Measurements from ENCODE around the gene APCDD1L.

DNA sequence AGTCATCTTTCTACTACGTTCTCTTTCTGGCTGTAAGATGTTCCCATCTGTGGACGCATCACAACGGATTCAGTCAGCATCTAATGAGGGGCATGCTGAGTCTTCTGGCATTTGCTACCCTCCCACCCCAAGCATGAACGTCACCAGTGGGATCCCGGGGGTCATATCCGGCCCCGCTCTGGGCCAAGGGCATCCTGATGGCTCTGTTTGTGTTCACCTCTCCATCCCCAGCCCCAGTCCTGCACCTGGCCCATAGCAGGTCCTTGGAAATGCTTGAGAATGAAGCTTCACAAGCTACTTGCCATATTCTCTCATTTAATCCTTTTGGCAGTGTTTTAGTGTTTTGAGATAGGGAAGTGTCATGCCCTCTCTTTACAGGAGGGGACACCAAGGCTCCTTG is 14.9 kb downstream of the APCDD1L start:
- TF ChIP-seq EZH2 (IDR thresholded peaks at IDR 0.05; ENCODE audit: insufficient read depth, poor library complexity, severe bottlenecking) (no peak), EZH2phosphoT487 (IDR thresholded peaks at IDR 0.05; ENCODE audit: insufficient read depth, low read depth) (no peak)
